ENCODE data around the gene EXOC4.

DNA sequence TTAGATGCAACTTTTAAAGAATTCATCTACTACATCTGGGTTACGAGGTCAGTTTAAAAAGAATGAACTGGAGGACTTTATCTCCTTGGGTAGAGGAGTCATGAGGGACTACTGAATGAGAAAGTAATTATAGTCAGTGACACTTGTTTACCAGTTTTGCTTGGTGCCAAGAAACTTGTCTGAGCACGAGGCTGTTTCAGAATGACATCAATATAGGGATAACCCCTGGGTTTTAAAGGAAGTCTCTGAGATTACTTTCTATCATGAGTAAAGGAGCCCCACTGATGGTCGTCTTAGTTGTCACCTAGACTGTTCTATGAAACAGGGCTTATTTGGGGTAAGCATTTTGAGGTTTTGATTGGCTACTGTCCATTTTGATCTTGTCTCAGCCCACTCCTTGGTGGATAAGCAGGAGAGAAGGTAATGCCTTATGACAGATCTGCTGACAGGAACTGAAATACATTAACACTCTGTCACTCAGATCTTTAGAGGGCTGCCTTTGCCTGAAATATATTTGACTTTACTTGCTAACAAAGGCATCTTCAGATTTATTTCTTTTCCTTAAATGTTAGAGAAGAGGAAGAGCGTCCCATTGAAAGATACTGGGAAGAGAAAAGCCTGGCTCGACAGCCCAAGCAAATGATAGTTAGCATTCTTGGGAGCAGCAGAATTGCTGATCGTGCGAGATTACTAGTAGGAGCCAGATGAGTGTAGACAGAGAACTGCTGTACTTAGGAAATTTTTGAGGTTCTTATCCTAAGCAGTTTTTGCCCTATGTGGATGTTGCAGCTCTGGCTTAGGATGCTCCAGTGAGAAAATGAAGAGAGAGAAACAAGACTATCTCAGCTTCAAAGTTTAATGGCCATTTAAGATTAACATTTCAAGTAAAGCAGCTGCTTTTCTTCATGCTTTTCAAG lies 575.1 kb downstream of the EXOC4 start:
- no peak for TF ChIP-seq POLR2AphosphoS5 (IDR thresholded peaks at IDR 0.05; ENCODE audit: low read depth, low read length)
- TF ChIP-seq, protein P1, sequence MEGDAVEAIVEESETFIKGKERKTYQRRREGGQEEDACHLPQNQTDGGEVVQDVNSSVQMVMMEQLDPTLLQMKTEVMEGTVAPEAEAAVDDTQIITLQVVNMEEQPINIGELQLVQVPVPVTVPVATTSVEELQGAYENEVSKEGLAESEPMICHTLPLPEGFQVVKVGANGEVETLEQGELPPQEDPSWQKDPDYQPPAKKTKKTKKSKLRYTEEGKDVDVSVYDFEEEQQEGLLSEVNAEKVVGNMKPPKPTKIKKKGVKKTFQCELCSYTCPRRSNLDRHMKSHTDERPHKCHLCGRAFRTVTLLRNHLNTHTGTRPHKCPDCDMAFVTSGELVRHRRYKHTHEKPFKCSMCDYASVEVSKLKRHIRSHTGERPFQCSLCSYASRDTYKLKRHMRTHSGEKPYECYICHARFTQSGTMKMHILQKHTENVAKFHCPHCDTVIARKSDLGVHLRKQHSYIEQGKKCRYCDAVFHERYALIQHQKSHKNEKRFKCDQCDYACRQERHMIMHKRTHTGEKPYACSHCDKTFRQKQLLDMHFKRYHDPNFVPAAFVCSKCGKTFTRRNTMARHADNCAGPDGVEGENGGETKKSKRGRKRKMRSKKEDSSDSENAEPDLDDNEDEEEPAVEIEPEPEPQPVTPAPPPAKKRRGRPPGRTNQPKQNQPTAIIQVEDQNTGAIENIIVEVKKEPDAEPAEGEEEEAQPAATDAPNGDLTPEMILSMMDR (IDR thresholded peaks at IDR 0.05) = no peak
- TF ChIP-seq, protein P2, sequence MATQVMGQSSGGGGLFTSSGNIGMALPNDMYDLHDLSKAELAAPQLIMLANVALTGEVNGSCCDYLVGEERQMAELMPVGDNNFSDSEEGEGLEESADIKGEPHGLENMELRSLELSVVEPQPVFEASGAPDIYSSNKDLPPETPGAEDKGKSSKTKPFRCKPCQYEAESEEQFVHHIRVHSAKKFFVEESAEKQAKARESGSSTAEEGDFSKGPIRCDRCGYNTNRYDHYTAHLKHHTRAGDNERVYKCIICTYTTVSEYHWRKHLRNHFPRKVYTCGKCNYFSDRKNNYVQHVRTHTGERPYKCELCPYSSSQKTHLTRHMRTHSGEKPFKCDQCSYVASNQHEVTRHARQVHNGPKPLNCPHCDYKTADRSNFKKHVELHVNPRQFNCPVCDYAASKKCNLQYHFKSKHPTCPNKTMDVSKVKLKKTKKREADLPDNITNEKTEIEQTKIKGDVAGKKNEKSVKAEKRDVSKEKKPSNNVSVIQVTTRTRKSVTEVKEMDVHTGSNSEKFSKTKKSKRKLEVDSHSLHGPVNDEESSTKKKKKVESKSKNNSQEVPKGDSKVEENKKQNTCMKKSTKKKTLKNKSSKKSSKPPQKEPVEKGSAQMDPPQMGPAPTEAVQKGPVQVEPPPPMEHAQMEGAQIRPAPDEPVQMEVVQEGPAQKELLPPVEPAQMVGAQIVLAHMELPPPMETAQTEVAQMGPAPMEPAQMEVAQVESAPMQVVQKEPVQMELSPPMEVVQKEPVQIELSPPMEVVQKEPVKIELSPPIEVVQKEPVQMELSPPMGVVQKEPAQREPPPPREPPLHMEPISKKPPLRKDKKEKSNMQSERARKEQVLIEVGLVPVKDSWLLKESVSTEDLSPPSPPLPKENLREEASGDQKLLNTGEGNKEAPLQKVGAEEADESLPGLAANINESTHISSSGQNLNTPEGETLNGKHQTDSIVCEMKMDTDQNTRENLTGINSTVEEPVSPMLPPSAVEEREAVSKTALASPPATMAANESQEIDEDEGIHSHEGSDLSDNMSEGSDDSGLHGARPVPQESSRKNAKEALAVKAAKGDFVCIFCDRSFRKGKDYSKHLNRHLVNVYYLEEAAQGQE (IDR thresholded peaks at IDR 0.05; ENCODE audit: insufficient read depth in 1 of 2, low read depth in 2 of 2, low read length in 1 of 2) = no peak

All from Panc1 (cell line).